Iris pigment epithelial cell (primary cell): ENCODE measurements around the gene S1PR1.

Experiments
- DNase-seq: peaks from one replicate; pipeline ENCODE4 v3.0.0-alpha.2; 2011; ENCODE audit warnings: low read depth

The S1PR1 gene

GRCh38 chr1:101280049-101280592 is 43.3 kb downstream of the S1PR1 start:
- DNase-seq, result no peak

- no peak for DNase-seq
Measured at GRCh38 chr1:101280942-101281654, 44.3 kb downstream of the S1PR1 start.

- DNase-seq, result no peak
Measured at GRCh38 chr1:101281751-101282150, 44.9 kb downstream of the S1PR1 start.

- peak; percentile 76 for DNase-seq
Measured at GRCh38 chr1:101282314-101283038, 45.7 kb downstream of the S1PR1 start.

- no peak for DNase-seq
Measured at GRCh38 chr1:101283443-101283842, 46.6 kb downstream of the S1PR1 start.

GRCh38 chr1:101284021-101284420 is 47.2 kb downstream of the S1PR1 start:
- no peak for DNase-seq

- DNase-seq, result peak; percentile 27
Measured at GRCh38 chr1:101284622-101285218, 47.9 kb downstream of the S1PR1 start.

GRCh38 chr1:101285922-101286570 is 49.2 kb downstream of the S1PR1 start:
- no peak for DNase-seq

- DNase-seq, result peak; percentile 94
Measured at GRCh38 chr1:101288491-101288944, 51.7 kb downstream of the S1PR1 start.

GRCh38 chr1:101290119-101290921 is 53.5 kb downstream of the S1PR1 start:
- no peak for DNase-seq
